ENCODE data around the gene PHF21A. TPM values are rescaled to one million over a fixed set of nuclear protein-coding genes. Genes with fewer than 3 reads are reported as not detected.

PHF21A gene
- total RNA-seq, 1 donor from 2014 or later: 66.8 TPM

- no peak for DNase-seq (ENCODE audit: extremely low spot score in 2 of 2)
- Histone ChIP-seq H3K4me1 (peaks cover 33% of the 10 kb centered on the region), H3K27me3 (peaks cover 6% of the 10 kb centered on the region), H3K4me3 (no peak overlapping the region), H3K9me3 (no peaks in the 10 kb centered on the region), H3K27ac (no peak overlapping the region), H3K36me3 (peaks cover 0 to under 1% of the 10 kb centered on the region in 2 donors)
- intact Hi-C loops (cut with DNase I): no loop called here
- TF ChIP-seq CTCF (IDR thresholded peaks at IDR 0.05): no peak
Observed at GRCh38 chr11:45927684-45928413, 193.4 kb downstream of the PHF21A start.

- Histone ChIP-seq H3K36me3 (no peaks in the 10 kb centered on the region), H3K4me3 (no peak overlapping the region), H3K4me1 (peaks cover 38% of the 10 kb centered on the region), H3K27me3 (peaks cover 12% of the 10 kb centered on the region), H3K27ac (no peak overlapping the region), H3K9me3 (no peaks in the 10 kb centered on the region)
- no peak for DNase-seq (ENCODE audit: extremely low spot score in 2 of 2)
- intact Hi-C loops (cut with DNase I): no loop called here
- TF ChIP-seq CTCF (IDR thresholded peaks at IDR 0.05): no peak
- no peak for TF ChIP-seq POLR2A (IDR thresholded peaks at IDR 0.05)
- no peak for TF ChIP-seq POLR2AphosphoS5 (IDR thresholded peaks at IDR 0.05; ENCODE audit: insufficient read depth in 1 of 2, low read depth in 1 of 2)
Observed at GRCh38 chr11:45927332-45927683, 193.9 kb downstream of the PHF21A start.

- peaks cover 13% of the 10 kb centered on the region for H3K27me3 ChIP-seq
- no peak for DNase-seq (ENCODE audit: extremely low spot score in 2 of 2)
- no peak overlapping the region for H3K4me3 ChIP-seq
- TF ChIP-seq POLR2A (IDR thresholded peaks at IDR 0.05) (no peak), CTCF (IDR thresholded peaks at IDR 0.05) (no peak), POLR2AphosphoS5 (IDR thresholded peaks at IDR 0.05; ENCODE audit: insufficient read depth in 1 of 2, low read depth in 1 of 2) (no peak)
- intact Hi-C loops (cut with DNase I): no loop called here
- H3K27ac ChIP-seq: no peak overlapping the region
- no peaks in the 10 kb centered on the region for H3K36me3 ChIP-seq
- peaks cover 38% of the 10 kb centered on the region for H3K4me1 ChIP-seq
- H3K9me3 ChIP-seq: no peaks in the 10 kb centered on the region
Observed at GRCh38 chr11:45926536-45927331, 194.5 kb downstream of the PHF21A start.

- H3K4me3 ChIP-seq: no peak overlapping the region
- peaks cover 13% of the 10 kb centered on the region for H3K27me3 ChIP-seq
- TF ChIP-seq POLR2A (IDR thresholded peaks at IDR 0.05) (no peak), POLR2AphosphoS5 (IDR thresholded peaks at IDR 0.05; ENCODE audit: insufficient read depth in 1 of 2, low read depth in 1 of 2) (no peak), CTCF (IDR thresholded peaks at IDR 0.05) (no peak)
- no peaks in the 10 kb centered on the region for H3K36me3 ChIP-seq
- no peak for DNase-seq (ENCODE audit: extremely low spot score in 2 of 2)
- no peaks in the 10 kb centered on the region for H3K9me3 ChIP-seq
- intact Hi-C loops (cut with DNase I): no loop called here
- H3K4me1 ChIP-seq: peaks cover 38% of the 10 kb centered on the region
- no peak overlapping the region for H3K27ac ChIP-seq
Observed at GRCh38 chr11:45926001-45926401, 195.3 kb downstream of the PHF21A start.

GRCh38 chr11:45925550-45925949, 195.7 kb downstream of the PHF21A start:
- H3K9me3 ChIP-seq: no peaks in the 10 kb centered on the region
- H3K27me3 ChIP-seq: peaks cover 13% of the 10 kb centered on the region
- H3K36me3 ChIP-seq: no peaks in the 10 kb centered on the region
- no peak for DNase-seq (ENCODE audit: extremely low spot score in 2 of 2)
- TF ChIP-seq POLR2AphosphoS5 (IDR thresholded peaks at IDR 0.05; ENCODE audit: insufficient read depth in 1 of 2, low read depth in 1 of 2) (no peak), POLR2A (IDR thresholded peaks at IDR 0.05) (no peak), CTCF (IDR thresholded peaks at IDR 0.05) (no peak)
- H3K4me1 ChIP-seq: peaks cover 33% of the 10 kb centered on the region
- intact Hi-C loops (cut with DNase I): no loop called here
- no peak overlapping the region for H3K27ac ChIP-seq
- no peak overlapping the region for H3K4me3 ChIP-seq
